ENCODE results near the gene SYCE1L.

Gene SYCE1L

DNA sequence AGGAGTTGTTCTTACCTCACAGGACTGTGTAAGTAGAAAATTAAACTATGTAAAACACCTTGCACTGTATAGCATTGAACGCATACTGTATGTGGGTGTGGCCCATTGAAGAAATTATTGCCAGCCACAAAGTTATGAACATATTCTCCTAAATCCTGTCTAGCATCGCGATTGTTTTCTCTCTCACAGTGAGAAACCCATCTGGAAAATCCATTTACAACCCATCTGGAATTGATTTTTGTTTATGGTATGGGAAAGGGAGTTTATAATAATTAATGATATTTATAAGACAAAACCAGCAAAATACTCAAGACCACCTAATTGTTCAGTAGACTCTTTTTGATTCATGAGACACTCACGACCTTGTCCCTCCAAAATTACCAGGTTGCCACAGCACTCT, 30.3 kb upstream of the SYCE1L start:
- TF ChIP-seq SIN3A (IDR thresholded peaks at IDR 0.05; ENCODE audit: borderline replicate concordance, insufficient read depth, low read length) (no peak), FOXP2 (optimal IDR thresholded peaks at IDR 0.05; ENCODE audit: borderline replicate concordance, extremely low read depth, extremely low read length, insufficient read depth) (no peak), TAF1 (IDR thresholded peaks at IDR 0.05; ENCODE audit: borderline replicate concordance, insufficient read depth, low read length) (no peak), POLR2AphosphoS5 (IDR thresholded peaks at IDR 0.05; ENCODE audit: low read depth, low read length) (no peak)
- TF ChIP-seq, protein P1, sequence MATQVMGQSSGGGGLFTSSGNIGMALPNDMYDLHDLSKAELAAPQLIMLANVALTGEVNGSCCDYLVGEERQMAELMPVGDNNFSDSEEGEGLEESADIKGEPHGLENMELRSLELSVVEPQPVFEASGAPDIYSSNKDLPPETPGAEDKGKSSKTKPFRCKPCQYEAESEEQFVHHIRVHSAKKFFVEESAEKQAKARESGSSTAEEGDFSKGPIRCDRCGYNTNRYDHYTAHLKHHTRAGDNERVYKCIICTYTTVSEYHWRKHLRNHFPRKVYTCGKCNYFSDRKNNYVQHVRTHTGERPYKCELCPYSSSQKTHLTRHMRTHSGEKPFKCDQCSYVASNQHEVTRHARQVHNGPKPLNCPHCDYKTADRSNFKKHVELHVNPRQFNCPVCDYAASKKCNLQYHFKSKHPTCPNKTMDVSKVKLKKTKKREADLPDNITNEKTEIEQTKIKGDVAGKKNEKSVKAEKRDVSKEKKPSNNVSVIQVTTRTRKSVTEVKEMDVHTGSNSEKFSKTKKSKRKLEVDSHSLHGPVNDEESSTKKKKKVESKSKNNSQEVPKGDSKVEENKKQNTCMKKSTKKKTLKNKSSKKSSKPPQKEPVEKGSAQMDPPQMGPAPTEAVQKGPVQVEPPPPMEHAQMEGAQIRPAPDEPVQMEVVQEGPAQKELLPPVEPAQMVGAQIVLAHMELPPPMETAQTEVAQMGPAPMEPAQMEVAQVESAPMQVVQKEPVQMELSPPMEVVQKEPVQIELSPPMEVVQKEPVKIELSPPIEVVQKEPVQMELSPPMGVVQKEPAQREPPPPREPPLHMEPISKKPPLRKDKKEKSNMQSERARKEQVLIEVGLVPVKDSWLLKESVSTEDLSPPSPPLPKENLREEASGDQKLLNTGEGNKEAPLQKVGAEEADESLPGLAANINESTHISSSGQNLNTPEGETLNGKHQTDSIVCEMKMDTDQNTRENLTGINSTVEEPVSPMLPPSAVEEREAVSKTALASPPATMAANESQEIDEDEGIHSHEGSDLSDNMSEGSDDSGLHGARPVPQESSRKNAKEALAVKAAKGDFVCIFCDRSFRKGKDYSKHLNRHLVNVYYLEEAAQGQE (IDR thresholded peaks at IDR 0.05; ENCODE audit: insufficient read depth in 1 of 2, low read depth in 2 of 2, low read length in 2 of 2): no peak

- TF ChIP-seq POLR2AphosphoS5 (IDR thresholded peaks at IDR 0.05; ENCODE audit: low read depth, low read length): no peak
- no peak for TF ChIP-seq TAF1 (IDR thresholded peaks at IDR 0.05; ENCODE audit: borderline replicate concordance, insufficient read depth, low read length)
- TF ChIP-seq SIN3A (IDR thresholded peaks at IDR 0.05; ENCODE audit: borderline replicate concordance, insufficient read depth, low read length): no peak
- TF ChIP-seq, protein P1 (IDR thresholded peaks at IDR 0.05; ENCODE audit: insufficient read depth in 1 of 2, low read depth in 2 of 2, low read length in 2 of 2): no peak
- TF ChIP-seq FOXP2 (optimal IDR thresholded peaks at IDR 0.05; ENCODE audit: borderline replicate concordance, extremely low read depth, extremely low read length, insufficient read depth): no peak
These were observed 29.5 kb upstream of the SYCE1L start for GRCh38 chr16:77169650-77170236.

DNA sequence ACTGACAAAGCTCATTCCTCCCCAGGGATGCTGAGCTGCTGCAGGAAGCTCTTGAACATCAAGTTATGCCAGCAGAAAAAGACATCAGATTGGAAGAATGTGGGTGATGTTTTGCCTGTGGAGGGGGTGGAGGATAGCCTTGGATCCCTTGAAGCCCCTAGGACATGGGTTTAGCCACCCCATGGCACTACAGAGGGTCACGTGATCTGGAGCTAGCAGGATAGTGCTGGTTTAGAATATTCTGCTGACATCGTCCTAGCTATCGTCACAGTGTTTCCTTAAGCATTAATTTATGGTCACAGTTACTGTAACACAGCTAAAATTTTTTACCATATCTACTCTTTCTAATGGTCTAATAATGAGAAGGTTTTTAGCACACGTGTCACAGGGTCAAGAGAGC, 28.4 kb upstream of the SYCE1L start:
- no peak for TF ChIP-seq FOXP2 (optimal IDR thresholded peaks at IDR 0.05; ENCODE audit: borderline replicate concordance, extremely low read depth, extremely low read length, insufficient read depth)
- TF ChIP-seq, protein P1 (IDR thresholded peaks at IDR 0.05; ENCODE audit: insufficient read depth in 1 of 2, low read depth in 2 of 2, low read length in 2 of 2): no peak
- no peak for TF ChIP-seq POLR2AphosphoS5 (IDR thresholded peaks at IDR 0.05; ENCODE audit: low read depth, low read length)
- no peak for TF ChIP-seq TAF1 (IDR thresholded peaks at IDR 0.05; ENCODE audit: borderline replicate concordance, insufficient read depth, low read length)
- TF ChIP-seq SIN3A (IDR thresholded peaks at IDR 0.05; ENCODE audit: borderline replicate concordance, insufficient read depth, low read length): no peak

- TF ChIP-seq FOXP2 (optimal IDR thresholded peaks at IDR 0.05; ENCODE audit: borderline replicate concordance, extremely low read depth, extremely low read length, insufficient read depth) (no peak), SIN3A (IDR thresholded peaks at IDR 0.05; ENCODE audit: borderline replicate concordance, insufficient read depth, low read length) (no peak), POLR2AphosphoS5 (IDR thresholded peaks at IDR 0.05; ENCODE audit: low read depth, low read length) (no peak), TAF1 (IDR thresholded peaks at IDR 0.05; ENCODE audit: borderline replicate concordance, insufficient read depth, low read length) (no peak)
- TF ChIP-seq, protein P1 (IDR thresholded peaks at IDR 0.05; ENCODE audit: insufficient read depth in 1 of 2, low read depth in 2 of 2, low read length in 2 of 2): no peak
These were observed 27.2 kb upstream of the SYCE1L start for GRCh38 chr16:77171745-77172635.

Measured in PFSK-1 (cell line).